CD4-positive, CD25-positive, alpha-beta regulatory T cell (primary cell): ENCODE results near the gene VSIG8. TPM values are rescaled to one million over a fixed set of nuclear protein-coding genes. Genes with fewer than 3 reads are reported as not detected.

Experiments used
- ATAC-seq, 2 donors: fragments of 150-1000 bp; cut with Tn5 transposase; one replicate each; pipeline ENCODE4 v1.10.0; 2021; ENCODE audit warnings: low read depth in 2 of 2, moderate number of reproducible peaks in 2 of 2, moderate library complexity in 1 of 2
- DNase-seq, 3 donors: peaks; one replicate each; pipeline versions ENCODE4 v3.0.0 to v3.0.0-alpha.2; 2012 to 2022; ENCODE audit warnings: mixed read lengths in 1 of 3
- H3K27ac ChIP-seq: one replicate; pipeline ENCODE4 v1.7.0; 2013; ENCODE audit warnings: mild to moderate bottlenecking, low read length; ENCODE audit not compliant: insufficient read depth, poor library complexity, severe bottlenecking
- H3K27me3 ChIP-seq: one replicate; pipeline ENCODE4 v1.7.0; 2013; ENCODE audit warnings: low read length; ENCODE audit not compliant: control insufficient read depth, insufficient read depth
- H3K36me3 ChIP-seq: one replicate; pipeline ENCODE4 v1.7.0; 2013; ENCODE audit warnings: mild to moderate bottlenecking, low read length, moderate library complexity; ENCODE audit not compliant: control insufficient read depth, insufficient read depth
- H3K4me1 ChIP-seq: 2 replicates; pipeline ENCODE4 v1.7.0; 2013; ENCODE audit warnings: mild to moderate bottlenecking, low read length; ENCODE audit not compliant: insufficient read depth, control insufficient read depth, poor library complexity, severe bottlenecking
- H3K4me3 ChIP-seq: one replicate; pipeline ENCODE4 v1.7.0; 2013; ENCODE audit warnings: low read depth, mild to moderate bottlenecking, low read length, moderate library complexity
- H3K9me3 ChIP-seq, 2 experiments: 1 replicate in 1 of 2; 2 replicates in 1 of 2; pipeline ENCODE4 v1.7.0; 2013; ENCODE audit warnings: low read length in 2 of 2, mild to moderate bottlenecking in 1 of 2, moderate library complexity in 1 of 2; ENCODE audit not compliant: control insufficient read depth in 2 of 2
- H3K27ac Mint-ChIP-seq, 3 donors: one replicate each; pipeline ENCODE4 v1.8.0; 2020 to 2022; ENCODE audit warnings: mild to moderate bottlenecking in 3 of 3, mixed read lengths in 3 of 3, moderate library complexity in 2 of 3
- H3K27me3 Mint-ChIP-seq: one replicate; pipeline ENCODE4 v1.8.0; 2022; ENCODE audit warnings: mild to moderate bottlenecking, mixed read lengths
- H3K36me3 Mint-ChIP-seq: one replicate; pipeline ENCODE4 v1.8.0; 2020; ENCODE audit warnings: mixed read lengths
- H3K4me1 Mint-ChIP-seq, 4 donors: one replicate each; pipeline ENCODE4 v1.8.0; 2020 to 2022; ENCODE audit warnings: mixed read lengths in 4 of 4, mild to moderate bottlenecking in 1 of 4
- H3K4me3 Mint-ChIP-seq, 4 donors: one replicate each; pipeline ENCODE4 v1.8.0; 2020 to 2022; ENCODE audit warnings: mild to moderate bottlenecking in 4 of 4, mixed read lengths in 4 of 4, moderate library complexity in 3 of 4
- H3K9me3 Mint-ChIP-seq, 7 donors: one replicate each; pipeline ENCODE4 v1.8.0; 2020 to 2022; ENCODE audit warnings: mixed read lengths in 7 of 7, mild to moderate bottlenecking in 3 of 7, moderate library complexity in 2 of 7
- polyA plus RNA-seq, 4 donors: library from polyadenylated mRNA; unstranded; fragments of 300-500 nt; fragmentation: Illumina TruSeq; gene quantifications; one replicate each; pipeline ENCODE4 v1.2.3, GENCODE V29; 2021
- total RNA-seq: library from RNA; stranded (reverse); gene quantifications from one replicate; pipeline ENCODE4 v1.2.3, GENCODE V29; 2022

VSIG8 gene
- total and polyA plus RNA-seq, 5 donors from 2014 or later: not detected

DNA sequence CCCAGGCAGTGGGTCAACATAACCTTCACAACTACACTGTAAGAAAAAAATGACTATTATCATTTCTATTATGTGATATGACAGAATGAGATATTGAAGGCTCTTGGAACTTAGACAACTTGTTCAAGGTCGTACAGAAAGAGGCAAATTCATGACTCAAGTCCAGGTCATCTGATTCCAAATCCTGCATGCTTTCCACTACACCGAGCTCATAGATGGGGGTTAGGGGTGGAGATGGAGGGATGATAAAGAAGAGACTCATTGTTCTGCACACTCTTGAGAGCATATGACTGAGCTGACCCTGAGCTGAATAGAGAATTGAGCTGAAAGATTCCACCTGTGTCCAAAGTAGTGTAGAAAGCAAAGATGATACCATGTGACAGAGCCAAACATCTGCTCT is 57.5 kb downstream of the VSIG8 start:
- Mint-ChIP-seq H3K4me1 (peaks cover 0 to 7% (median 4%) of the 10 kb centered on the region in 4 donors), H3K4me3 (no peak overlapping the region)
- no peak for ATAC-seq

More for the DNA sequence above, 57.5 kb downstream of the VSIG8 start:
- Mint-ChIP-seq H3K27me3 (peaks cover 44% of the 10 kb centered on the region), H3K36me3 (no peaks in the 10 kb centered on the region), H3K9me3 (peaks cover 0 to 5% (median 0%) of the 10 kb centered on the region in 7 donors), H3K27ac (no peak overlapping the region)
- H3K9me3 ChIP-seq: no peaks in the 10 kb centered on the region
- no peaks in the 10 kb centered on the region for H3K36me3 ChIP-seq
- no peak overlapping the region for H3K27ac ChIP-seq
- H3K27me3 ChIP-seq: peaks cover 19% of the 10 kb centered on the region
- H3K4me3 ChIP-seq: no peak overlapping the region
- no peak for DNase-seq
- no peaks in the 10 kb centered on the region for H3K4me1 ChIP-seq

Other genes starting within 250 kb of the VSIG8 start
- gene CRP, start 148.1 kb downstream of the VSIG8 start, total RNA-seq: not detected
- not detected for gene CRP, start 148.1 kb downstream of the VSIG8 start, polyA plus RNA-seq
- 11.1 TPM for gene DUSP23, start 81.7 kb downstream of the VSIG8 start, total RNA-seq
- 10 to 100 TPM; 43.7 to 52.0 (median 47.3) TPM for gene DUSP23, start 81.7 kb downstream of the VSIG8 start, polyA plus RNA-seq
- not detected for gene FCRL6, start 60.3 kb downstream of the VSIG8 start, total RNA-seq
- under 1 TPM in 2 of 4 donors, not detected in 2; 0.08 to 0.25 TPM for gene FCRL6, start 60.3 kb downstream of the VSIG8 start, polyA plus RNA-seq
- gene SLAMF8, start 35.8 kb downstream of the VSIG8 start, total RNA-seq: not detected
- under 1 TPM in 1 of 4 donors, not detected in 3; 0.72 TPM for gene SLAMF8, start 35.8 kb downstream of the VSIG8 start, polyA plus RNA-seq
- 7.2 TPM for gene CFAP45, start 37.5 kb upstream of the VSIG8 start, total RNA-seq
- gene CFAP45, start 37.5 kb upstream of the VSIG8 start, polyA plus RNA-seq: under 1 TPM in 3 of 4 donors, not detected in 1; 0.40 to 0.52 (median 0.44) TPM
- gene TAGLN2, start 62.9 kb upstream of the VSIG8 start, total RNA-seq: 503 TPM
- 1,000 to 10,000 TPM in 2 of 4 donors, 100 to 1,000 TPM in 2; 723 to 1,055 (median 950) TPM for gene TAGLN2, start 62.9 kb upstream of the VSIG8 start, polyA plus RNA-seq
- not detected for gene IGSF9, start 83.0 kb upstream of the VSIG8 start, total RNA-seq
- gene IGSF9, start 83.0 kb upstream of the VSIG8 start, polyA plus RNA-seq: under 1 TPM in 1 of 4 donors, not detected in 3; 0.23 TPM
- gene SLAMF9, start 91.6 kb upstream of the VSIG8 start, total RNA-seq: not detected
- gene SLAMF9, start 91.6 kb upstream of the VSIG8 start, polyA plus RNA-seq: not detected
- 3.6 TPM for gene PIGM, start 169.3 kb upstream of the VSIG8 start, total RNA-seq
- 1 to 10 TPM; 4.3 to 5.5 (median 4.7) TPM for gene PIGM, start 169.3 kb upstream of the VSIG8 start, polyA plus RNA-seq
- not detected for gene KCNJ10, start 207.5 kb upstream of the VSIG8 start, total RNA-seq
- not detected for gene KCNJ10, start 207.5 kb upstream of the VSIG8 start, polyA plus RNA-seq
- gene KCNJ9, start 218.9 kb upstream of the VSIG8 start, total RNA-seq: not detected
- under 1 TPM in 2 of 4 donors, not detected in 2; 0.05 to 0.25 TPM for gene KCNJ9, start 218.9 kb upstream of the VSIG8 start, polyA plus RNA-seq
- gene IGSF8, start 236.0 kb upstream of the VSIG8 start, total RNA-seq: 33.9 TPM
- 10 to 100 TPM; 39.2 to 45.5 (median 43.0) TPM for gene IGSF8, start 236.0 kb upstream of the VSIG8 start, polyA plus RNA-seq